22Rv1 (cell line): ENCODE measurements around the gene AGAP1.

Experiments used
- ZFX ChIP-seq: fragments of 450-650 bp; IDR thresholded peaks from 2 replicates; pipeline ENCODE4 v1.6.1; 2017; ENCODE audit warnings: antibody characterized with exemption, borderline replicate concordance
- TF ChIP-seq, protein P1 (sequence below): fragments of 450-650 bp; IDR thresholded peaks from 2 replicates; pipeline ENCODE4 v1.5.1; 2017; ENCODE audit warnings: mild to moderate bottlenecking

DNA sequence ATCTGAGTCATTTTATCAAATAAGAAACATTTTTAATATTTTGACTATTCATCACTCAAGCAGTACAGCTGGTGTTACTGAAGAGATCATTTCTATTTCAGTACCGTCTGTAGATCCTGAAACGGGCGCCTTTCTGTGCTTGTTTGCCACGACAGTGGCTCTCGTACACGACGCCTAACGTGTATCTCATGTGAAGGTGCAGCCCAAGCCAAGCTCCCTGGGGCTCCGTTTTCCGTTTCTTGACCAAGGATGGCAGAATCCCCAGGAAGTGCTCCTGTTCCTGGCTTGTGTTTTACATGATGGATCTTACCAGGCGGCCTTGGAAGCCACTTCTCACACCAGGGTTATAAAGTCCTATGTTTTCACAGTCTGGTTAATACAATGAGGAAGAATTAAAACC, 353.7 kb downstream of the AGAP1 start:
- TF ChIP-seq, protein P1, sequence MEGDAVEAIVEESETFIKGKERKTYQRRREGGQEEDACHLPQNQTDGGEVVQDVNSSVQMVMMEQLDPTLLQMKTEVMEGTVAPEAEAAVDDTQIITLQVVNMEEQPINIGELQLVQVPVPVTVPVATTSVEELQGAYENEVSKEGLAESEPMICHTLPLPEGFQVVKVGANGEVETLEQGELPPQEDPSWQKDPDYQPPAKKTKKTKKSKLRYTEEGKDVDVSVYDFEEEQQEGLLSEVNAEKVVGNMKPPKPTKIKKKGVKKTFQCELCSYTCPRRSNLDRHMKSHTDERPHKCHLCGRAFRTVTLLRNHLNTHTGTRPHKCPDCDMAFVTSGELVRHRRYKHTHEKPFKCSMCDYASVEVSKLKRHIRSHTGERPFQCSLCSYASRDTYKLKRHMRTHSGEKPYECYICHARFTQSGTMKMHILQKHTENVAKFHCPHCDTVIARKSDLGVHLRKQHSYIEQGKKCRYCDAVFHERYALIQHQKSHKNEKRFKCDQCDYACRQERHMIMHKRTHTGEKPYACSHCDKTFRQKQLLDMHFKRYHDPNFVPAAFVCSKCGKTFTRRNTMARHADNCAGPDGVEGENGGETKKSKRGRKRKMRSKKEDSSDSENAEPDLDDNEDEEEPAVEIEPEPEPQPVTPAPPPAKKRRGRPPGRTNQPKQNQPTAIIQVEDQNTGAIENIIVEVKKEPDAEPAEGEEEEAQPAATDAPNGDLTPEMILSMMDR: no peak
- TF ChIP-seq ZFX: no peak
